ENCODE results near the gene KCNG2.
"Not testable (repeated sequence)": the region's sequence is repeated elsewhere in the genome, so short reads cannot be mapped to it uniquely, and the experiment has no call there.

KCNG2 gene

DNA sequence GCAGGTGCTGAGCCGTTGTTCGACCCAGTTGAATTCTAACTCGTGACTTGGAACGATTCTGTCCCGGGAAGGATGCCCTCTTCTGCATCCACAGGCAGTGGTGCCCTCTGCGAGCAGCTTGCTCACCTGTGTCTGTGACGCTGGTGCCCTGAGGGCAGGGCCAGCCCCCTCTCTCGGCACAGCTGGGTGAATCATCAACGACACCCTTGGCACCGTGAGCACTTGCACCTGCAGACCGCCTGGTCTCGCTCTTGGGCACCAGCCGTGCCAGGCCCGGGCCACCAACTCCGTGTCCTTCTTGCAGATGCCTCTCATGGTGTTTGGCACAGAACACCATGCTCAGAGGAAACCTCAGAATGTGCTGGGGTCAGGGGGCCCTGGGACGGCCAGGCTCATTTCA lies 78.8 kb downstream of the KCNG2 start:
- no peak overlapping the region for H3K4me3 ChIP-seq (ENCODE audit: low read depth, low read length)
- no peaks in the 10 kb centered on the region for H3K36me3 ChIP-seq (ENCODE audit: control insufficient read depth, insufficient read depth, low read length)
- no peaks in the 10 kb centered on the region for H3K27me3 ChIP-seq (ENCODE audit: control insufficient read depth, insufficient read depth, low read length)
- H3K9ac ChIP-seq (ENCODE audit: low read depth, low read length): no peak overlapping the region
- H3K9me3 ChIP-seq (ENCODE audit: control insufficient read depth, insufficient read depth, low read length): no peaks in the 10 kb centered on the region
- no peak overlapping the region for H3K27ac ChIP-seq (ENCODE audit: low read depth, low read length)
- H3K4me1 ChIP-seq (ENCODE audit: control insufficient read depth, insufficient read depth, low read length): no peaks in the 10 kb centered on the region

- no peaks in the 10 kb centered on the region for H3K36me3 ChIP-seq (ENCODE audit: control insufficient read depth, insufficient read depth, low read length)
- no peak overlapping the region for H3K4me3 ChIP-seq (ENCODE audit: low read depth, low read length)
- no peaks in the 10 kb centered on the region for H3K27me3 ChIP-seq (ENCODE audit: control insufficient read depth, insufficient read depth, low read length)
- H3K9me3 ChIP-seq (ENCODE audit: control insufficient read depth, insufficient read depth, low read length): no peaks in the 10 kb centered on the region
- H3K9ac ChIP-seq (ENCODE audit: low read depth, low read length): no peak overlapping the region
- H3K27ac ChIP-seq (ENCODE audit: low read depth, low read length): no peak overlapping the region
- no peaks in the 10 kb centered on the region for H3K4me1 ChIP-seq (ENCODE audit: control insufficient read depth, insufficient read depth, low read length)
Measured at GRCh38 chr18:79877163-79878091, 79.7 kb downstream of the KCNG2 start.

DNA sequence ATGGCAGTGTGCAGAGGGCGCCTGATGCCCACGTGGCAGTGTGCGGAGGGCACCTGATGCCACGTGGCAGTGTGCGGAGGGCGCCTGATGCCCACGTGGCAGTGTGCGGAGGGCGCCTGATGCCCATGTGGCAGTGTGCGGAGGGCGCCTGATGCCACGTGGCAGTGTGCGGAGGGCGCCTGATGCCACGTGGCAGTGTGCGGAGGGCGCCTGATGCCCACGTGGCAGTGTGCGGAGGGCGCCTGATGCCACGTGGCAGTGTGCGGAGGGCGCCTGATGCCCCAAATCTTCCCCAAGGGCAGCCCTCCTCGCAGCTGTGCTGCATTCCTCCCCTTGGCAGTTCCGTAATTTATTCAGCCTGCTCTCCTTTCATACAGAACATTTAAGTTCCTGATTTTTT lies 80.5 kb downstream of the KCNG2 start:
- H3K9ac ChIP-seq (ENCODE audit: low read depth, low read length); H3K9me3 ChIP-seq (ENCODE audit: control insufficient read depth, insufficient read depth, low read length); H3K4me1 ChIP-seq (ENCODE audit: control insufficient read depth, insufficient read depth, low read length); H3K27ac ChIP-seq (ENCODE audit: low read depth, low read length); H3K4me3 ChIP-seq (ENCODE audit: low read depth, low read length); H3K27me3 ChIP-seq (ENCODE audit: control insufficient read depth, insufficient read depth, low read length); H3K36me3 ChIP-seq (ENCODE audit: control insufficient read depth, insufficient read depth, low read length): not testable (repeated sequence)

GRCh38 chr18:79878741-79879378 lies 81.1 kb downstream of the KCNG2 start:
- Histone ChIP-seq H3K9me3 (ENCODE audit: control insufficient read depth, insufficient read depth, low read length) (no peaks in the 10 kb centered on the region), H3K9ac (ENCODE audit: low read depth, low read length) (no peak overlapping the region), H3K4me1 (ENCODE audit: control insufficient read depth, insufficient read depth, low read length) (no peaks in the 10 kb centered on the region), H3K4me3 (ENCODE audit: low read depth, low read length) (no peak overlapping the region), H3K36me3 (ENCODE audit: control insufficient read depth, insufficient read depth, low read length) (no peaks in the 10 kb centered on the region), H3K27me3 (ENCODE audit: control insufficient read depth, insufficient read depth, low read length) (no peaks in the 10 kb centered on the region), H3K27ac (ENCODE audit: low read depth, low read length) (no peak overlapping the region)

DNA sequence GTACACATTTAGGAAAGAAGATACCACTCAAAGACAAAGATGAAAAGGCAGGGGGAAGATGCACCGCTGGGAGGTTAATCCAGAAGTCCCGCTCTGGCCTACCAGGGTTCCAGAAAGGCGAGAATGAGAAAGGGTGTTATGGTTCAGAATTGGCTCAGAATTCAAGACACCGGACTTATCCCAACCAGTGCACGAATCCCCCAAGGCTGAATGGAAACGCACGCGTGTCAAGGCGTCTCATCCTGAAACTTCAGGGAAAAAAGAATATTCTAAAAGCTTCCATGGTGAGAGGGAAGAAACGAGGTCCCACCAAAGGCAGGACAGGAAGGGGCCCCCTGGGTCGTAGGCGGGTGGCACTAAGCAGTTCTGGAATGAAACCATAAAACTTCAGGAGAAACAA lies 81.8 kb downstream of the KCNG2 start:
- H3K4me3 ChIP-seq (ENCODE audit: low read depth, low read length): no peak overlapping the region
- H3K27ac ChIP-seq (ENCODE audit: low read depth, low read length): no peak overlapping the region
- H3K27me3 ChIP-seq (ENCODE audit: control insufficient read depth, insufficient read depth, low read length): no peaks in the 10 kb centered on the region
- no peaks in the 10 kb centered on the region for H3K4me1 ChIP-seq (ENCODE audit: control insufficient read depth, insufficient read depth, low read length)
- no peaks in the 10 kb centered on the region for H3K9me3 ChIP-seq (ENCODE audit: control insufficient read depth, insufficient read depth, low read length)
- H3K36me3 ChIP-seq (ENCODE audit: control insufficient read depth, insufficient read depth, low read length): no peaks in the 10 kb centered on the region
- no peak overlapping the region for H3K9ac ChIP-seq (ENCODE audit: low read depth, low read length)

DNA sequence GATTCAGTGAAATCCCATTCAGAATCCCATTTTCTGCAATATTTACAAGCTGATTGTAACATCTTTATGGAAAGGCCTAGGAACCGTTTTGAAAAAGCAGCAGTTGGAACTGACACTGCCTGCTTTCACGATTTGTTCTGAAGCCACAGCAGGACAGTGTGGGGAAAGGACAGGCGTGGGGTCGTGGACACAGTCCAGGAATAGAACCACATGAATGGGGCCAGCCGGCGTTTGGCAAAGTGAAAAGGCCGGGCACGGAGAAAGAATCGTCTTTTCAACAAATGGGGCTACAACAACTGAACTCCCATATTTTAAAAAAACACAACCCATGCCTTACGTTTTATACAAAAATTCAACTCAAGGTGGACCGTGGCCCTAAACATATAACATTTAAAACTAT lies 84.0 kb downstream of the KCNG2 start:
- Histone ChIP-seq H3K9ac (ENCODE audit: low read depth, low read length) (no peak overlapping the region), H3K4me1 (ENCODE audit: control insufficient read depth, insufficient read depth, low read length) (no peaks in the 10 kb centered on the region), H3K27me3 (ENCODE audit: control insufficient read depth, insufficient read depth, low read length) (no peaks in the 10 kb centered on the region), H3K4me3 (ENCODE audit: low read depth, low read length) (no peak overlapping the region), H3K27ac (ENCODE audit: low read depth, low read length) (no peak overlapping the region), H3K9me3 (ENCODE audit: control insufficient read depth, insufficient read depth, low read length) (no peaks in the 10 kb centered on the region), H3K36me3 (ENCODE audit: control insufficient read depth, insufficient read depth, low read length) (no peaks in the 10 kb centered on the region)

DNA sequence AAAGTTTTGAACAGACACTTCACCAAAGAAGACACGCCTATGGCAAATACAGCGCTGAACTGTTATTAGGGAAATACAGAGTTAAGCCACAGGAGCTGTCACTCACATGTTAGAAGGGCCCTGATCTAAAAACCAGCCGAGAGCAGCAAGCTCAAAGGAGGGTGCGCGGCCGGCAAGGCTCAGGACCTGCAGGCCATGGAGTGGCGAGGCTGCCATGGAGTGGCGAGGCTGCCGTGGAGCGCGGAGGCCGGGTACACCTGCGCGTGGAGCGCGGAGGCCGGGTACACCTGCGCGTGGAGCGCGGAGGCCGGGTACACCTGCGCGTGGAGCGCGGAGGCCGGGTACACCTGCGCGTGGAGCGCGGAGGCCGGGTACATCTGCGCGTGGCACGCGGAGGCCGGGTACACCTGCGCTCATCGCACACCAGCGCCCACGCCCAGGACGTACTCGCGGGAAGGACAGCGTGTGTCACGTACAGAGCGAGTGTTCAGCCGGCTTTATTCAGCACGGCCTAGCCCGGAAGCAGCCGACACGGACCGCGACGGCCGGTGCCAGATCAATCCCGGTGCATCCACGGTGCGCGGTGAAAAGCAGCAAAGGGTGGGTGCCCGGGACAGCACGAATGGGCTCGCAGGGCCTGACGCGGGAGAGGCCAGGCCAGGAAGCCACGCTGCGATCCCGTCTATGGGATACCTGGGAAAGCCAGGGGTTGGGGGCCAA lies 84.9 kb downstream of the KCNG2 start:
- Histone ChIP-seq H3K27ac (ENCODE audit: low read depth, low read length) (no peak overlapping the region), H3K36me3 (ENCODE audit: control insufficient read depth, insufficient read depth, low read length) (no peaks in the 10 kb centered on the region), H3K27me3 (ENCODE audit: control insufficient read depth, insufficient read depth, low read length) (no peaks in the 10 kb centered on the region), H3K4me3 (ENCODE audit: low read depth, low read length) (no peak overlapping the region), H3K9me3 (ENCODE audit: control insufficient read depth, insufficient read depth, low read length) (peaks cover 3% of the 10 kb centered on the region; the same call in 1 of the 2 replicates), H3K9ac (ENCODE audit: low read depth, low read length) (no peak overlapping the region), H3K4me1 (ENCODE audit: control insufficient read depth, insufficient read depth, low read length) (no peaks in the 10 kb centered on the region)

- Histone ChIP-seq H3K36me3 (ENCODE audit: control insufficient read depth, insufficient read depth, low read length) (no peaks in the 10 kb centered on the region), H3K9ac (ENCODE audit: low read depth, low read length) (no peak overlapping the region), H3K4me1 (ENCODE audit: control insufficient read depth, insufficient read depth, low read length) (no peaks in the 10 kb centered on the region), H3K4me3 (ENCODE audit: low read depth, low read length) (no peak overlapping the region), H3K27ac (ENCODE audit: low read depth, low read length) (no peak overlapping the region), H3K27me3 (ENCODE audit: control insufficient read depth, insufficient read depth, low read length) (no peaks in the 10 kb centered on the region), H3K9me3 (ENCODE audit: control insufficient read depth, insufficient read depth, low read length) (peaks cover 3% of the 10 kb centered on the region; the same call in 1 of the 2 replicates)
Measured at GRCh38 chr18:79883461-79884293, 85.9 kb downstream of the KCNG2 start.

DNA sequence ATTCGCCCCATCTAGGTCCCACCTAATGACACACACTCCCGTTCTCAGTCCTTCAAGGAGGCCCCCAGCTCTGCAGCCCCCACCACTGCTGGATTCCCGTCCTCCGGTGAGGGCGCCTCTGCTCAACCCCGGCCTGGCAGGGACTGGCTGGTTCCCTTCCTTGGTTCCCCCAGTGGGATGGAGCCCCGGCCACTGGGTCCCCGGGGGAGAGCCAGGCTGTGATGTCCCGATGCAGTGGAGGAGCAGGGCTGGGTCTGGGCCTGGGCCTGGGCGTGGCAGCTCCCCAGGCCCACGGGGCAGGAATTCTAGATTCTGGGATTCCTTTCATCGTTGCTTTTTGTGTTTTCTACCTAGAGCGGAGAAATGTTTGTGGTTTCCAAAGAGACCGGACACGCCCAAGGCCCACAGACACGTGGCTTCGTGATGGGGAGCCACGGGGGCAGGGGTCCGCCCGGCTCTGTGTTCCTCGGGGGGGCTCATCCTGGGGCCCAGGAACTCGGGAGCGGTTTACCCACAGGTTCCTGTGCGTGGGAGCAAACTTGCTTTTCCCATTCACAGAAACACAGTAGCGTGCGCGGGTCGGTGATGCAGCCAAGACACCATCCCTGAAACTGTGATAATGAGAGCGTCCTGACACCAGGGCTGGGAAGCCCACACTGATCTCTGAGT lies 86.7 kb downstream of the KCNG2 start:
- H3K36me3 ChIP-seq (ENCODE audit: control insufficient read depth, insufficient read depth, low read length): no peaks in the 10 kb centered on the region
- no peak overlapping the region for H3K27ac ChIP-seq (ENCODE audit: low read depth, low read length)
- H3K4me1 ChIP-seq (ENCODE audit: control insufficient read depth, insufficient read depth, low read length): no peaks in the 10 kb centered on the region
- H3K9ac ChIP-seq (ENCODE audit: low read depth, low read length): no peak overlapping the region
- H3K9me3 ChIP-seq (ENCODE audit: control insufficient read depth, insufficient read depth, low read length): peaks cover 7% of the 10 kb centered on the region; the same call in 1 of the 2 replicates
- no peak overlapping the region for H3K4me3 ChIP-seq (ENCODE audit: low read depth, low read length)
- no peaks in the 10 kb centered on the region for H3K27me3 ChIP-seq (ENCODE audit: control insufficient read depth, insufficient read depth, low read length)

Data from HUES48 (cell line).